Fibroblast of the aortic adventitia (primary cell): ENCODE results near the gene EDIL3. TPM values are rescaled to one million over a fixed set of nuclear protein-coding genes. Genes with fewer than 3 reads are reported as not detected.

Experiments
- DNase-seq: peaks from one replicate; pipeline ENCODE4 v3.0.0-alpha.2; 2010; ENCODE audit warnings: low read depth
- H3K4me3 ChIP-seq: 2 replicates; pipeline ENCODE4 v1.5.1; 2011; ENCODE audit warnings: low read depth, mild to moderate bottlenecking, control low read depth, low read length, moderate library complexity
- total RNA-seq: library from RNA; depleted of rRNA; stranded (reverse); fragments of >200 nt; gene quantifications from 2 replicates; pipeline ENCODE4 v1.2.3, GENCODE V29; 2012; ENCODE audit warnings: low replicate concordance
- TF ChIP-seq, protein P1 (sequence below): IDR thresholded peaks from 2 replicates; pipeline ENCODE4 v1.5.1; 2011; ENCODE audit warnings: mild to moderate bottlenecking, low read length, control low read depth, inconsistent platforms; ENCODE audit not compliant: insufficient read depth

Gene EDIL3
- total RNA-seq, 1 donor, result 248 TPM

GRCh38 chr5:83914199-83914598, 470.5 kb downstream of the EDIL3 start:
- DNase-seq, result peak; percentile 32
- no peak overlapping the region for H3K4me3 ChIP-seq
- TF ChIP-seq, protein P1, sequence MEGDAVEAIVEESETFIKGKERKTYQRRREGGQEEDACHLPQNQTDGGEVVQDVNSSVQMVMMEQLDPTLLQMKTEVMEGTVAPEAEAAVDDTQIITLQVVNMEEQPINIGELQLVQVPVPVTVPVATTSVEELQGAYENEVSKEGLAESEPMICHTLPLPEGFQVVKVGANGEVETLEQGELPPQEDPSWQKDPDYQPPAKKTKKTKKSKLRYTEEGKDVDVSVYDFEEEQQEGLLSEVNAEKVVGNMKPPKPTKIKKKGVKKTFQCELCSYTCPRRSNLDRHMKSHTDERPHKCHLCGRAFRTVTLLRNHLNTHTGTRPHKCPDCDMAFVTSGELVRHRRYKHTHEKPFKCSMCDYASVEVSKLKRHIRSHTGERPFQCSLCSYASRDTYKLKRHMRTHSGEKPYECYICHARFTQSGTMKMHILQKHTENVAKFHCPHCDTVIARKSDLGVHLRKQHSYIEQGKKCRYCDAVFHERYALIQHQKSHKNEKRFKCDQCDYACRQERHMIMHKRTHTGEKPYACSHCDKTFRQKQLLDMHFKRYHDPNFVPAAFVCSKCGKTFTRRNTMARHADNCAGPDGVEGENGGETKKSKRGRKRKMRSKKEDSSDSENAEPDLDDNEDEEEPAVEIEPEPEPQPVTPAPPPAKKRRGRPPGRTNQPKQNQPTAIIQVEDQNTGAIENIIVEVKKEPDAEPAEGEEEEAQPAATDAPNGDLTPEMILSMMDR, result no peak

GRCh38 chr5:83913593-83913992, 471.1 kb downstream of the EDIL3 start:
- TF ChIP-seq, protein P1, result no peak
- no peak for DNase-seq
- no peak overlapping the region for H3K4me3 ChIP-seq

DNA sequence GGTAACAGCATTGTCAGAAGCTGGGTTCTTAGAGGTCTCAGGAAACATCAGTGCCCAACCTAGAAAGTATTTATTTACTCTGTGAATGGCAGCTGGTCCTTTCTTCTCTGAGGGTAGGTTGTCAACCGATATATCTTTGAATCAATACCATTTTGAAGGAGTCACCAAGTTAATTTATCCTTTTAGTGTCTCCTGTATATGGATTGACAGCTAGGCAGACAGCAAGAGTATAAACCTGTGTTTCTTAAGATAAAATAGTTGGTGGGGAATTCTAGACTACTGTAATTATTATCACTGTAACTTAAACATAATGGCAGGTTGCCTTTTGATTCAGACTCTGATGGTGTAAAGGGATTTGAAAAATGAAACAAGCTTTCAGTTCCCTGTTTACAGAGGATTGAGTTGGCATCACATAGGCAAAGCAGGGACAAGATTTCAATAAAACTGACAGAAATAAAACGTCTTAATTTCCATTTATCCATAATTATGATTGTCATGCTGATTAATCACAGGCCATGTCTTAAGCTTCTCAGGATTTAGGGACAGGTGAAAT, 473.2 kb downstream of the EDIL3 start:
- no peak overlapping the region for H3K4me3 ChIP-seq
- DNase-seq, result no peak
- TF ChIP-seq, protein P1, result no peak

DNA sequence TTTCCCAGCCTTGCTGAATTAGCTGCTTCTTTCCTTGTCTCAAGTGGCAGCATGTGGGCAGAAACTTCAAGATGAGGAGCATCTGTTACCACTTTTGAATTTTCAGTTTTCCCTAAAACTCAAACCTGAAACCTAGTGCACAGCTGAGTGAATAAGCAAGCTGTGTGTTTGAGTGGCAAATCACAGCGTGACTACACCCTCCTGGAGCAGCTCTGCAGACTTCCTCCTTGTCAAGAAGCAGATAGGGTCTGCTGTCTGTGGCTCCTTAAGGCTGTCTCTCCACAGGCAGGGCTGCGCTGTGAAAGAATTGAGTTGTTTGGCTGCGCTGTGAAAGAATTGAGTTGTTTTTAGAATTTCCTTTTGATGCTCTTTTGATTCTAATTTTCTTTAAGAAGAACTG, 484.4 kb downstream of the EDIL3 start:
- no peak for DNase-seq
- TF ChIP-seq, protein P1, result no peak
- H3K4me3 ChIP-seq, result no peak overlapping the region

- H3K4me3 ChIP-seq, result no peak overlapping the region
- TF ChIP-seq, protein P1, result no peak
- peak; percentile 56 for DNase-seq
Observed at GRCh38 chr5:83899326-83899970, 485.2 kb downstream of the EDIL3 start.

DNA sequence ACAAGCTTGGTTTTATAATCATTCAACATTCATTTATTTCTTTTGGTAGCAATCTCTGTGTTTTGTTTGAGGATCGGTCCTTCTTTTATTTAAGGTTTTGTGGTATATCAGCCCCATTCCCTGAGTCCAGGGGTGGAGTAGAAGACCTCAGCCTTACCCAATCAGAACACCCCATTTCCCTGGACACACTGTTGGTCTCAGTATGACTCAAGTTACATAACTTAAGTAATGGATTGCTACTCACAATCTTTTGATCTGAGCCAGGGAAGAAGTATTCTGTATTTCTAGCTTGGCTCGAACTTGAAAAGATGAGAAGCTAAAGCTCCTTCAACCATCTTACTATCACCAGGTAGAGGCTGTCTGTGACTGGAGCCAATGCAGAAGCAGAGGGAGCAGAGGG, 488.8 kb downstream of the EDIL3 start:
- H3K4me3 ChIP-seq, result no peak overlapping the region
- DNase-seq, result peak; percentile 55
- TF ChIP-seq, protein P1, result no peak

- peak; percentile 31 for DNase-seq
- no peak overlapping the region for H3K4me3 ChIP-seq
- TF ChIP-seq, protein P1, result no peak
Observed at GRCh38 chr5:83891261-83891660, 493.4 kb downstream of the EDIL3 start.
